SK-N-MC (cell line): ENCODE measurements around the gene PSMD1.

Experiments used
- EZH2 ChIP-seq: fragments of 200-600 bp; sonication (generic); IDR thresholded peaks from one replicate; pipeline ENCODE4 v1.6.1; 2017; ENCODE audit warnings: antibody characterized with exemption
- POLR2AphosphoS5 ChIP-seq: IDR thresholded peaks from 2 replicates; pipeline ENCODE4 v1.6.1; 2012; ENCODE audit warnings: mild to moderate bottlenecking, low read depth, low read length, borderline replicate concordance

DNA sequence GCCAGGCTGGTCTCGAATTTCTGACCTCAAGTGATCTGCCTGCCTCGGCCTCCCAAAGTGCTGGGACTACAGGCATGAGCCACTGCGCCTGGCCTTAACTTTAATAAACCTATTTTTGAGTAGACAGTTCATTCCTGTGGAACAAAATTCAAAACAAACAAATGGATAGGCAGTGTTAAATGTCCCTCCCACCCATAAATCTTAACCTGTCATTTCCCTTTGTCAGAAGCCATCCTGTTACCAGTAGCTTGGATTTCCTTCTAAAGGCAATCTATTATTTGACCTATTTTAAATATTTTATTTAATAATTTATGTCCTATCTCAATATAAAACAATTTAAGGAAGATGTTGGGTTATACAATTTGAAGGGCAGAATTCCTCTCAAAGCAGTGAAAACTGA, 25.9 kb upstream of the PSMD1 start:
- TF ChIP-seq POLR2AphosphoS5, result no peak
- TF ChIP-seq EZH2, result no peak
